Uterus (tissue), 2 donors: Measurements from ENCODE around the gene GMDS.

Source experiments
- POLR2A ChIP-seq, 2 donors: fragments of 450-650 bp; IDR thresholded peaks; one replicate each; pipeline ENCODE4 v1.6.1; 2016; ENCODE audit warnings: antibody characterized with exemption in 2 of 2, mild to moderate bottlenecking in 1 of 2, moderate library complexity in 1 of 2
- TF ChIP-seq, protein P1 (sequence below), 4 experiments: fragments of 200-600 bp in 2 of 4; fragments of 450-650 bp in 2 of 4; sonication (generic) in 2 of 4; IDR thresholded peaks; one replicate each; pipeline ENCODE4 v1.5.1; 2016 to 2019; ENCODE audit warnings: antibody characterized with exemption in 4 of 4, mild to moderate bottlenecking in 2 of 4, moderate library complexity in 1 of 4

DNA sequence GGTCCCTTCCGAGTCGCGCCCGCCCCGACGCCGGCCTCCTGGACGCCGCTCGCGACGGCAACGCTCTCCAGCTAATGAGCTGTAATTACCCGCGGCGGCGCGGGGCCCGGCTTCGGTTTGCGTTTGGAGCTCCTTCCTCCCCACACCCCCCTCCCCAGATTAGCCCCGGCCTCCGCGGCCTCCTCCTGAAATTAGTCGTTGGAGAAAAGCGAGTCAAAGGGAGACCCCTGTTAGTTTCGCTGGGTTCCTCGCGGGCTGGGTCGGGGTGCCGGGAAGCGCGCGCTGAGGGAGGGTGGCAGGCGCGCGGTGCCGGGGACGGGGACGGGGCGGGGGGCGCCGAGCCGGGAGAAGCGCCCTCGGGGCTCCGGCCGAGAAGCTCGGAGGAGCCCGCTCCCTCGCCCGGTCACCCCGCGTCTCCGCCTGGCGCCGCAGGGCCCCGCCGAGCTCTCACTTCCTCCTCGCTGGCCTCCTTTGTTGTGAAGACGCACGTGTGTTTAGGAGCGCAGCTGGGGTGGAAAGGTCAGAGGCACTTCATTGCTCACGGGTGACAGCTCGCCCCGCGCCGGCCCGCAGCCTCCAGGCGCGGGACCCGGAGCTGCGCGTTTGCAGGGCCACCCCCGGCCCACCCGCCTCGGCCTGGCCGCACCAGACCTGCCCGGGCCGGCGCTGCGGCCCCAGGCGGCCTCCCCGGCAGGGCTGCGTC, 630.8 kb downstream of the GMDS start:
- no peak for TF ChIP-seq POLR2A (IDR thresholded peaks at IDR 0.05)
- TF ChIP-seq, protein P1, sequence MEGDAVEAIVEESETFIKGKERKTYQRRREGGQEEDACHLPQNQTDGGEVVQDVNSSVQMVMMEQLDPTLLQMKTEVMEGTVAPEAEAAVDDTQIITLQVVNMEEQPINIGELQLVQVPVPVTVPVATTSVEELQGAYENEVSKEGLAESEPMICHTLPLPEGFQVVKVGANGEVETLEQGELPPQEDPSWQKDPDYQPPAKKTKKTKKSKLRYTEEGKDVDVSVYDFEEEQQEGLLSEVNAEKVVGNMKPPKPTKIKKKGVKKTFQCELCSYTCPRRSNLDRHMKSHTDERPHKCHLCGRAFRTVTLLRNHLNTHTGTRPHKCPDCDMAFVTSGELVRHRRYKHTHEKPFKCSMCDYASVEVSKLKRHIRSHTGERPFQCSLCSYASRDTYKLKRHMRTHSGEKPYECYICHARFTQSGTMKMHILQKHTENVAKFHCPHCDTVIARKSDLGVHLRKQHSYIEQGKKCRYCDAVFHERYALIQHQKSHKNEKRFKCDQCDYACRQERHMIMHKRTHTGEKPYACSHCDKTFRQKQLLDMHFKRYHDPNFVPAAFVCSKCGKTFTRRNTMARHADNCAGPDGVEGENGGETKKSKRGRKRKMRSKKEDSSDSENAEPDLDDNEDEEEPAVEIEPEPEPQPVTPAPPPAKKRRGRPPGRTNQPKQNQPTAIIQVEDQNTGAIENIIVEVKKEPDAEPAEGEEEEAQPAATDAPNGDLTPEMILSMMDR (IDR thresholded peaks at IDR 0.05): no peak
